ENCODE results near the gene GLCE. TPM values are rescaled to one million over a fixed set of nuclear protein-coding genes. Genes with fewer than 3 reads are reported as not detected.

The GLCE gene
- total RNA-seq, 1 experiment from 2014 or later = 22.8 TPM

GRCh38 chr15:69275074-69275670, 114.7 kb downstream of the GLCE start:
- DNase-seq (ENCODE audit: low read depth, low spot score) = no peak
- in situ Hi-C loops (cut with HindIII; ENCODE audit: low pct_unique_long_range_greater_than_20kb, low sequenced_read_pairs) (no loop called here), intact Hi-C loops (cut with micrococcal nuclease; ENCODE audit: unreplicated experiment) (no loop called here)
- Histone ChIP-seq H3K27me3 (ENCODE audit: control insufficient read depth, insufficient read depth, low read length) (no peaks in the 10 kb centered on the region), H3K9me3 (ENCODE audit: control insufficient read depth, insufficient read depth, low read depth, low read length) (no peaks in the 10 kb centered on the region), H3K4me1 (ENCODE audit: control insufficient read depth, insufficient read depth, low read length) (no peaks in the 10 kb centered on the region), H3K36me3 (ENCODE audit: control insufficient read depth, insufficient read depth, low read length) (no peaks in the 10 kb centered on the region), H3K27ac (ENCODE audit: low read length) (no peak overlapping the region), H3K4me3 (ENCODE audit: low read depth in 2 of 2, low read length in 2 of 2) (no peak overlapping the region)
- ChIA-PET POLR2A (no interaction called here), CTCF (interaction anchor here (0.6 kb wide), 1 partner anchor 364 kb away, joined by 8 read pairs; no protein-coding TSS in a partner anchor)
- ATAC-seq = no peak
- no TSS peak for BruUV-seq (replicated peaks)
- TF ChIP-seq, protein P1, sequence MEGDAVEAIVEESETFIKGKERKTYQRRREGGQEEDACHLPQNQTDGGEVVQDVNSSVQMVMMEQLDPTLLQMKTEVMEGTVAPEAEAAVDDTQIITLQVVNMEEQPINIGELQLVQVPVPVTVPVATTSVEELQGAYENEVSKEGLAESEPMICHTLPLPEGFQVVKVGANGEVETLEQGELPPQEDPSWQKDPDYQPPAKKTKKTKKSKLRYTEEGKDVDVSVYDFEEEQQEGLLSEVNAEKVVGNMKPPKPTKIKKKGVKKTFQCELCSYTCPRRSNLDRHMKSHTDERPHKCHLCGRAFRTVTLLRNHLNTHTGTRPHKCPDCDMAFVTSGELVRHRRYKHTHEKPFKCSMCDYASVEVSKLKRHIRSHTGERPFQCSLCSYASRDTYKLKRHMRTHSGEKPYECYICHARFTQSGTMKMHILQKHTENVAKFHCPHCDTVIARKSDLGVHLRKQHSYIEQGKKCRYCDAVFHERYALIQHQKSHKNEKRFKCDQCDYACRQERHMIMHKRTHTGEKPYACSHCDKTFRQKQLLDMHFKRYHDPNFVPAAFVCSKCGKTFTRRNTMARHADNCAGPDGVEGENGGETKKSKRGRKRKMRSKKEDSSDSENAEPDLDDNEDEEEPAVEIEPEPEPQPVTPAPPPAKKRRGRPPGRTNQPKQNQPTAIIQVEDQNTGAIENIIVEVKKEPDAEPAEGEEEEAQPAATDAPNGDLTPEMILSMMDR (IDR thresholded peaks at IDR 0.05) = no peak
- TF ChIP-seq SIN3A (IDR thresholded peaks at IDR 0.05; ENCODE audit: borderline replicate concordance, insufficient read depth, low read depth, low read length) (no peak), TCF7L2 (IDR thresholded peaks at IDR 0.05; ENCODE audit: low read depth, low read length) (no peak), POLR2AphosphoS5 (IDR thresholded peaks at IDR 0.05; ENCODE audit: low read depth, low read length) (no peak)
- TF ChIP-seq, protein P2, sequence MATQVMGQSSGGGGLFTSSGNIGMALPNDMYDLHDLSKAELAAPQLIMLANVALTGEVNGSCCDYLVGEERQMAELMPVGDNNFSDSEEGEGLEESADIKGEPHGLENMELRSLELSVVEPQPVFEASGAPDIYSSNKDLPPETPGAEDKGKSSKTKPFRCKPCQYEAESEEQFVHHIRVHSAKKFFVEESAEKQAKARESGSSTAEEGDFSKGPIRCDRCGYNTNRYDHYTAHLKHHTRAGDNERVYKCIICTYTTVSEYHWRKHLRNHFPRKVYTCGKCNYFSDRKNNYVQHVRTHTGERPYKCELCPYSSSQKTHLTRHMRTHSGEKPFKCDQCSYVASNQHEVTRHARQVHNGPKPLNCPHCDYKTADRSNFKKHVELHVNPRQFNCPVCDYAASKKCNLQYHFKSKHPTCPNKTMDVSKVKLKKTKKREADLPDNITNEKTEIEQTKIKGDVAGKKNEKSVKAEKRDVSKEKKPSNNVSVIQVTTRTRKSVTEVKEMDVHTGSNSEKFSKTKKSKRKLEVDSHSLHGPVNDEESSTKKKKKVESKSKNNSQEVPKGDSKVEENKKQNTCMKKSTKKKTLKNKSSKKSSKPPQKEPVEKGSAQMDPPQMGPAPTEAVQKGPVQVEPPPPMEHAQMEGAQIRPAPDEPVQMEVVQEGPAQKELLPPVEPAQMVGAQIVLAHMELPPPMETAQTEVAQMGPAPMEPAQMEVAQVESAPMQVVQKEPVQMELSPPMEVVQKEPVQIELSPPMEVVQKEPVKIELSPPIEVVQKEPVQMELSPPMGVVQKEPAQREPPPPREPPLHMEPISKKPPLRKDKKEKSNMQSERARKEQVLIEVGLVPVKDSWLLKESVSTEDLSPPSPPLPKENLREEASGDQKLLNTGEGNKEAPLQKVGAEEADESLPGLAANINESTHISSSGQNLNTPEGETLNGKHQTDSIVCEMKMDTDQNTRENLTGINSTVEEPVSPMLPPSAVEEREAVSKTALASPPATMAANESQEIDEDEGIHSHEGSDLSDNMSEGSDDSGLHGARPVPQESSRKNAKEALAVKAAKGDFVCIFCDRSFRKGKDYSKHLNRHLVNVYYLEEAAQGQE (IDR thresholded peaks at IDR 0.05; ENCODE audit: insufficient read depth in 1 of 2, low read depth in 2 of 2, low read length in 1 of 2) = no peak

- Histone ChIP-seq H3K36me3 (ENCODE audit: control insufficient read depth, insufficient read depth, low read length) (no peaks in the 10 kb centered on the region), H3K9me3 (ENCODE audit: control insufficient read depth, insufficient read depth, low read depth, low read length) (no peaks in the 10 kb centered on the region), H3K4me3 (ENCODE audit: low read depth in 2 of 2, low read length in 2 of 2) (no peak overlapping the region), H3K4me1 (ENCODE audit: control insufficient read depth, insufficient read depth, low read length) (no peaks in the 10 kb centered on the region), H3K27ac (ENCODE audit: low read length) (no peak overlapping the region), H3K27me3 (ENCODE audit: control insufficient read depth, insufficient read depth, low read length) (no peaks in the 10 kb centered on the region)
- TF ChIP-seq SIN3A (IDR thresholded peaks at IDR 0.05; ENCODE audit: borderline replicate concordance, insufficient read depth, low read depth, low read length) = no peak
- TF ChIP-seq POLR2AphosphoS5 (IDR thresholded peaks at IDR 0.05; ENCODE audit: low read depth, low read length) = no peak
- TF ChIP-seq TCF7L2 (IDR thresholded peaks at IDR 0.05; ENCODE audit: low read depth, low read length) = no peak
- TF ChIP-seq, protein P2 (IDR thresholded peaks at IDR 0.05; ENCODE audit: insufficient read depth in 1 of 2, low read depth in 2 of 2, low read length in 1 of 2) = no peak
- TF ChIP-seq, protein P1 (IDR thresholded peaks at IDR 0.05) = no peak
- in situ Hi-C loops (cut with HindIII; ENCODE audit: low pct_unique_long_range_greater_than_20kb, low sequenced_read_pairs) (no loop called here), intact Hi-C loops (cut with micrococcal nuclease; ENCODE audit: unreplicated experiment) (no loop called here)
- no peak for DNase-seq (ENCODE audit: low read depth, low spot score)
- ChIA-PET CTCF (no interaction called here), POLR2A (no interaction called here)
- no peak for ATAC-seq
- no TSS peak for BruUV-seq (replicated peaks)
Measured at GRCh38 chr15:69275933-69276560, 115.6 kb downstream of the GLCE start.
